GM19099 (cell line): Measurements from ENCODE around the gene CHRNA4.

Experiments
- POLR2A ChIP-seq: IDR thresholded peaks from 3 replicates; pipeline ENCODE4 v1.6.1; 2011; ENCODE audit warnings: low read depth; ENCODE audit not compliant: insufficient read length; ENCODE audit errors: extremely low read depth

CHRNA4 gene

DNA sequence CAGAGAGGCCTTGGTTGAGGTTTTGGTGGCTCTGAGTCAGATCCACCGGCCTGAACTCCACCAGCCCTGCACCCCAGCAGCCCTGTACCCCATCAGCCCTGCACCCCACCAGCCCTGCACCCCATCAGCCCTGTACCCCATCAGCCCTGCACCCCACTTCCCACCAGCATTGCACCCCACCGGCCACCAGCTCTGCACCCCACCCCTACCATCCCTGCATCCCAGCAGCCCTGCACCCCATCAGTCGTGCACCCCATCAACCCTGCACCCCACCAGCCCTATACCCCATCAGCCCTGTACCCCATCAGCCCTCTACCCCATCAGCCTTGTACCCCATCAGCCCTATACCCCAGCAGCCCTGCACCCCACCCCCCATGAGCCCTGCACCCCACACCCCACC, 14.3 kb upstream of the CHRNA4 start:
- TF ChIP-seq POLR2A: no peak

DNA sequence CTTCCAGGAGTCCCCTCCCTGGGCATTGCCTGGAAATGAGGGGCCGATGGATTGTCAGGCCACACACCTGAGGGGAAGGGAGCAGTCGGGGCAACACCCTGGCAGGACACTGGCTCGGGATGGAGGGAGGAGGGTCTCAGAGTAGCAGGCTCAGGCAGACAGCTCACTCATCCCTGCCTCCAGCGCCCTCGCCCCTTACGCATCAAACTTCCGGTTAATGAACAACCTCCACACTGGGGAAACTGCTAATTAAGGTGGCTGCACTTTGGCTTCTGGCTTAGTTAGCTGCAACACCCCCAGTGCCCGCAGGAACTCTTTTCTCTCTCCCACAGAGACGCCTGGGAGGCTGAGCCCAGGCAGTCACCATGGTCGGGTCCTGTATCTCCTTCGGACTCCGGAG, 13.4 kb upstream of the CHRNA4 start:
- TF ChIP-seq POLR2A: no peak

DNA sequence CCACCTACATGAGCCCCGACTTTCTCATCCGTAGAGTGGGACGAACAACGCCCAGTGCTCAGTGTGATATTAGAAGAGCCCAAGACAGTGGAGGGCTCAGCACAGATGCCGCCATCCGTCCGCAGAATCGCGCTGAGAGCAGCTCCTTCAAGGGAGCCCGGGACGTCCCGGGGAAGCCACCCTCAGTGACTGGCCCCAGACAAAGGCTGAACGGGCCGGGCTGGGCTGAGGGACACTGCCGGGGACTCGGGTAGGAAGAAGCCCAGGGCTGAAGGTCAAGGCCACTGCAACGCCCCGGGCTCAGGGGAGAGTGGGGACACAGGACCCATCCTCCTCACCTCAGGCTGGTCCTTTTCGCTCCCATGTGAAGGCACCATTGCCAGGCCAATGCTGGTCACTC, 12.8 kb upstream of the CHRNA4 start:
- no peak for TF ChIP-seq POLR2A

DNA sequence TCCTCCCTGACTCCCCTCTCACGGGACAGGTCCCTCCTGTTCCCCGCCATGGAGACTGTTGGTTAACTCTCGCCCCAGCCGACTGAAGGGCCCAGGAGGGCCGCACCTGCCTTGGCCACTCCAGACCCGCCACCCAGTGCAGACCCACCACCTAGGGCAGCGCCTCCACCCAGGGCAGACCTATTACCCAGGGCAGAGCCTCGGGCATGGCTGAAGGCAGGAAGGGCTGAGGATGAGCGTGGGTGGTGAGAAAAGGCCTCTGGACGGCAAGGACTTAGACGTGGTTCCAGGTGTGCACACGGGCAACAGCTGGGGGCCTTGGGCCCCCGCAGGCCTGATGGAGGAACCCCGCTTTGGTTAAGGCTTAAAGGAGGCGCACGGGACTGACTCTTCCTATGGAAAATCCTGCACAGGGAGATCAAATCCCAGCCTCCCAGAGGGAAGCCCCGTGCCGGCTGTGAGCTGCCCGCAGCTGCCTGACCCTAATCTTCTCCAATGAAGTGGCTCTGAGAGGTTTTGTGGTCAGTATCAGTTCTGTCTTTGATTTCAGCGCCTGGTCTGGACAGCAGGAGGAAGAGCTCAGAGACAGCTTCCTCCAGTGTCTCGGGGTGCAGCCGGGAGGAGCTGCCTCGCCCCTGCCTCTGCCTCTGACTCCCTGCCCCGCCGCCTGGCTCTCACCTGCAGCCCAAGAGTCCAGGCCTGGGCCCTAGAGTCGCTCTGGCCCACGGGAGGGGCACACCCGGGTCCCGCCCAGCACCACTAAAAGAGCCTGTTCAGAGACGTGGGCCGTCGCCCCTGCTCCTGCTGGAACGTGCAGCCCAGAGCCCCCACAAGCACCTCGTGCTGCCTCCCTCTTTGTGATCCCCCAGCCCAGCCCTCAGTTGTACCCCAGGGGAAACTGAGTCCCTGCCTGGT, 12.1 kb upstream of the CHRNA4 start:
- no peak for TF ChIP-seq POLR2A

DNA sequence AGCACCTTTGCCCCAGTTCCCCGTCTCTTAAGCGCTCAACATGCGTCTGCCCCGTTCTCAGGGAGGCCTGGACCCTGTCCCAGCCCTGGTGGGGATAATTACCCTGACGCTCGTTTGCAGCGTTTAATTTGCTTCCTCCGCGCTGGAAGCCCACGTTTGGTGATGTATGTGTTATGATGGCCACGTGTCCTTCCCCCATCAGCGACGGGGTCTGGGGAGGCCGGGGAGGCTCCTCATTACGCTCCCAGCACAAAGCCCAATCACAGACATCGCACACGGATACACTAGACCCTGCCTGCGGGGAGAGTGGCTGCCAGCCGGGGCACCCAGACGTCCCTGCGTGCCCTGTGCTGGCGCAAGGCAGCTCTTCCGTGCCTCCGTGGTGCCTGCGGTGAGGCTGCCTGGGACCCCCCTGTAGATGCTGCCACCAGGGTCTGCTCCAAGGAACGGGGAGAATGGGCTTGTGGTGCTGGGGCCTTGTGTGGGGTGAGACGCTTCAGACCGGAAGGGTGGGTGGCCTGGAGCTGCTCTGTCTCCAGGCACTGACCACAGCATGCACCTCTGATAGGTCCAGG, 10.2 kb upstream of the CHRNA4 start:
- TF ChIP-seq POLR2A: no peak

DNA sequence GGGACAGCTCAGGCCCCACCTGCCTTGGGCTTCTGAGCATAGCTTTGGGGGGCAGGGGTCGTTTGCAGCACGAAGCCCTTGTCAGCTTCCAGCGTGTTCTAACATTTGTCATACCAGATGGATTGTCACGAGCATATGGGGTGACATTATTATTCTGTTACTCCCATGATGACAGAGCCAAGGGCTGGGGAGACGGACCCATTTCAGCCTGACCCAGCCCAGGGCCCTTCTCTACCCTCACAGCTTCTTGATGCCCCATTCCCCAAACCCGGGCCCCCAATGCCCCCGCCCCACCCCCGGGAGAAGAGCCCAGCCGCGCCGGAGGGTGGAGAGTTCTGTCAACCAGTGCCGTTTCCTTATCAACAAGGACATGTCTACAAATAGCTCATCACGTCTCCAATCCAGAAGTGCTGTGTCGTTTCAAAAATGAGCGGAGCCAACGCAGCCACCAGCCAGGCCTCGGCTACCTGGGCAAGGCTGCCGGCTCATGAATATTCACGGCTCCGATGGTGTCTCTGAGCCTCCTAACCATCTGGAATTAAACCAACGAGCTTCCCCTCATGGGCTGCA, 9.6 kb upstream of the CHRNA4 start:
- no peak for TF ChIP-seq POLR2A

DNA sequence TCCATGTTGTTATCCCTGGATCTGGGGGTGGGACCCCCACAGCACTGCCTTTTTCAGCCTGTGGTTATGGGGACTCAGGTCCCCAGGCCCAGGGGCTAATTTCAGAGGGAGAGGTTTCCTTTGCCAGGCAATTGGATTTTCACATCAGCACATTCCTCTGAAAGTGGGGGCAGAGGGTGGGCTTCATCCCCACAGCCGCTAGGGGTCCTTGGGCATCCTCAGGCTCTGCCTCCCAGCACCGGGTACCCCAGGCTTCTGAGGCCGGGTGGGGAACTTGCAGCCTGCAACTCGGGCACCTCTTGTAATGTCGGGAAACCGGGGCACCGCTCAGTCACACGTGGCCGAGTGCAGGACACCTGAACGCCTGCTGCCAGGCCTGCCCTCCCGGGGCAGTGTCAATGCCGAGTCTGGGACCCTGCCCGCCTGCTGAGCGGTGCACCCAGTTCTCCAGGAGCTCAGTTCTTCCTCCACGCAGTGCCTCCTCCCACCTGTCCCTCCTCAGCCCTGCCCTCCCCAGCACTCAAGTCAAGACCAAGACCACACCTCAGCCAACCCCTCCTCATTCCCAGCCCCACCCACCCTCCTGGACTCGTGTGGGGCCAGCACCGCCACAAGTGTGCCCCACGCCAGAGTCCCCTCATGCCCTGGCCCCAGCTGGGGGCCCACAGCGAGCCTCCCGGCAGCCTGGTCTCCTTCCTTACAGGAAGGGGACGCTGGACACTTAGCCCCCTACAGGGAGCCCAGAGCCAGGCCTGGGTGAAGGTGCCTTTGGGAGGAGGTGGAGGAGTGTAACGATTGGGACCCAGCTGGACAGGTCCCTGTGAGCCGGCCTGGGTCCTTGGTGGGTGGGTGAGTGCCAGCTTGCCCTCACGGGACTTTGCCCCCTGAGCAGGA, 8.8 kb upstream of the CHRNA4 start:
- no peak for TF ChIP-seq POLR2A

DNA sequence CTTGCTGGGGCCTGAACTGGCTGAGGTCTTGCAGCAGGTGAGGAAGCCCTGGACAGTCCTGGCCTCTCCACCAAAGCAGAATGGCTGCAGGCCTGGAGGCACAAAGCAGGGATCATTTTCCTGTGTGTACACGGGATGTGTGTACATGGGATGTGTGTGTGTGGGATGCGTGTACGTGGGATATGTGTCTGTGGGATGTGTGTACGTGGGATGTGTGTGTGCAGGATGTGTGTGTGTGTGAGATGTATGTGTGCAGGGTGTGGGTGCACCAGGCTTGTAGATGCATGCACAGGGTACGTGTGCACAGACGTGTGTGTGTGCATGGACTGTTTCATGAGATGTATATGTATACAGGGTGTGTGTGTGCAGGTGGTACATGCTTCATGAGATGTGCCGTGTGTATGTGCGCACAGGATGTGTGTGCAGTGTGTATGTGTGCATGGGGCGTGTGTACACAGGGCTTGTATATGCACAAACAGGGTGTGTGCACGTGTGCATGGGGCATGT, 7.9 kb upstream of the CHRNA4 start:
- TF ChIP-seq POLR2A: no peak

DNA sequence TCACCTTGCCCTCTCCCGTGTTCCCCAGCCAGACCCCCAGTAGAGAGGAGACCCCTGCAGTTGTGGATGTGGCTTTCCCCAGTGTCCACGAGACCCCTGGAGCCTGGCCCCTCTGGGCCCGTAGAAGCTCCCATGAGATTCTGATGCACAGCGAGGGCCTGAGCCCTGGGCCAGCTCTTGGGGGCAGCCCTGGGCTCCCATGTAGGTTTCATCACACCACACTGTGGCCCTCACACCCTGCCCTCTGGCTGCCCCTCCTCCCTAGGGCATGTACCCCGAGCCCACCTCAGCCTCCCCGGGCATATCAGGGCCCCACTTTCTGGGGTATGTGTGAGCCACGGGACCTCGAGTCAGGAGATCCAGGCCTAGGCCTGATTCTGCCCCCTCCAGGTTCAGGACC, 7.0 kb upstream of the CHRNA4 start:
- no peak for TF ChIP-seq POLR2A

DNA sequence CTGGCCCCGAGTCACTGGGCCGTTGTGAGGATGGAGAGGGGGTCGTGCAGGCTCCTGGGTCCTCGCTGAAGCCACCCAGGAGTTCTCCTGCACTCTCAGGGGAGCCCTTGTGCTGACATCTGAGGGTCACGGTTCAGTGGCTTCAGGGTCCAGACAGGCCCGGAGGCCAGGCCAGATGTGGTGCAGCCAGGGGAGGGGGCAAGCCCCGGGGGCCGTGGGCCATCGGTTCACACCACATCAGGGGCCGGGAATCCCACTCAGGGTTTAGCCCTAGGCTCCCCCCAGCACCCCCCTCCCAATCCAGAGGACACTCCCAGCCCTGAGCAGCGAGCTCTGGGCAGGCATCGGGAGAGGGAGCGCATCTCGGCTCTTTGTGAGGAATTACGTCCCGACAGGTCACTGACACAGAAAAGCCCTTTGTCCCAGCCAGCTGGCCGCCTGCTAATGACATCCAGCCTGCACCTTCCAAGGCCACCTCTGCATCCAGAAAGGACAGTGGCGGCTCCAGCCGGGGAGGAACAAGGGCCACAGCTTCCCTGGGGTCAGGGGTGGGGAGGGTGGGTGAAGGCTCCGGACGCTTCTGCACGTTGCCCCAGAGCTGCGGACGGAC, 6.4 kb upstream of the CHRNA4 start:
- TF ChIP-seq POLR2A: no peak

DNA sequence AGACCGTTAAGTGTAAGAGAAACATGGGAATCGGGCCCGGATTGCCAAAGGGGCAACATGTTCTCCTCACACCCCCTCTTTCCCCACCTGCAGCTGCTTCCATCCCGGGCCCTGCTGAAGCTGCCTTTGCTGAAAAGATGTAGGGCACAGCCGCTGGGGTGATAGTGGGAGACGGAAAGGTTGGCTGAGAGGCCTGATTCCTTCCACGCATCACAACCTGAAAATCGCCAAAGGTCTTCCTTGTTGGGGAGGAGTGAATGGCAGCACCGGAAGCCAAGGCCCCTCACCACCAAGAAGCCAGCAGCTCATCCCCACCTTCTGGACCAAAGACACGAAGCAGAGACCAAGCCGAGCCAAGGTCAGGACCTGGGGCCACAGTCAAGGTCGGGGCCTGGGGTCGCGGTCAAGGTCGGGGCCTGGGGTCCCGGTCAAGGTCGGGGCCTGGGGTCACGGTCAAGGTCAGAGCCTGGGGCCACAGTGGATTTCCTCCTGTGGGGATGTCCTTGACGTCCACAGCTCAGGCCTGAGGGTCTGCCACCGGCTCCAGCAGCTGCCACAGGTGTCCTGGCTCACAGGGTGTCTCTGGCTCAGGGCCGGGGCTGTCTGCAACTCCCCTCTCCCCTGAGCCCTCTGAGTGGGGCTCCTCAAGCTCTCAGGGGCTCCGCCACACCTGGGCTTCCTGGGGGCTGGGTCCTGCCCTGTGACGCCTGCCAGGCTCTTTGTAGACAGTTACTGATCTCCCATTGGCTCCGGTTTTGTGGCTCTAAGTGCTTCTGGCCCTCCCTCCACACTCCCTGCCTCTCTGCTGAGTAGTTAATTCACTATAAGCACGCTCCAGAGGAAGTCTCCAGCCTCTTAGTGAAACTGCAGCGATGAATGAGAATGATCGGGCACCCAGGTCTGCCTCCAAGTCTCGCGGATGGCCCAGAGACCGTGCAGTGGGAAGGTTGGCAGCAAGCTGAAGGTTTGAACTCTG, 5.5 kb upstream of the CHRNA4 start:
- TF ChIP-seq POLR2A: no peak

DNA sequence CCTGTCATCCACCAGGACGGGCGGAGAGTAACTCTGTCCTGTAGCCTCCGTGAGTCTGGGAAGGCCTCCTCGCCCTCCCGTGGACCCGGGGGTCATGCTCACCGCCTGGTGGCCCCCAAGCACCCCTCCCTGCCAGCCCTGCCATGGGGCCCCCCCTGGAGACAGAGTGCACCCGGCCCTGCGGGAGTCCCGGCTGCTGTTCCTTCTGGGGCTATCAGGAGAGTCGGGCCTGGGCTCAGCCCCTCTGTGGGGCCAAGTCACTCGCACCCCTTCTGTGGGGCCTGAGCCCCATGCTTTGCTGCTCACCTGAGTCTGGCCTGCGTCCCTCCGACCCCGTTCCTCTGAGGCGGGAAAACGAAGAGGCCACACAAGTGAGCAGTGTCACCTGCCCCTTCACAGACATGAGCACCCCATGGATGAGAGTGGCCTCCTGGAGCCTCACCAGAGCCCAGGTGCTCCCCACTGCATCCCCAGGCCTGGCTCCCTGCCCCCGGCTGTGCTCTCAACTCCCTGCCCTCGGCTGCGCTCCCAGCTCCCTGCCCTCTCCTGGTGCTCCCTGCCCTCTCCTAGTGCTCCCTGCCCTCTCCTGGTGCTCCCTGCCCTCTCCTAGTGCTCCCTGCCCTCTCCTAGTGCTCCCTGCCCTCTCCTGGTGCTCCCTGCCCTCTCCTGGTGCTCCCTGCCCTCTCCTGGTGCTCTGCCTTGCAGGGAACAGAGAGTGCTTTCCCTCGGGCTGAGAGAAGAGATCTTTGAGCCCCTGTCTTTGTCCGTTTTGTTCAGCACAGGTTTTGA, 4.6 kb upstream of the CHRNA4 start:
- TF ChIP-seq POLR2A: no peak
